ENCODE data around the gene GSK3B.

GSK3B gene

GRCh38 chr3:120114376-120114775, 20.1 kb upstream of the GSK3B start:
- DNase-seq (ENCODE audit: low read depth in 2 of 2): no peak
- no peak for TF ChIP-seq CTCF (IDR thresholded peaks at IDR 0.05; ENCODE audit: low read depth, low read length)
- H3K4me3 ChIP-seq (replicated peaks in 1 of 2; ENCODE audit: low read depth in 2 of 2, low read length in 2 of 2): no peak overlapping the region

GRCh38 chr3:120113128-120114116, 19.2 kb upstream of the GSK3B start:
- H3K4me3 ChIP-seq (replicated peaks in 1 of 2; ENCODE audit: low read depth in 2 of 2, low read length in 2 of 2): no peak overlapping the region
- peak; percentile 41 to 73 for DNase-seq (ENCODE audit: low read depth in 2 of 2)
- no peak for TF ChIP-seq CTCF (IDR thresholded peaks at IDR 0.05; ENCODE audit: low read depth, low read length)

GRCh38 chr3:120111898-120112297, 17.7 kb upstream of the GSK3B start:
- DNase-seq (ENCODE audit: low read depth in 2 of 2): no peak
- no peak for TF ChIP-seq CTCF (IDR thresholded peaks at IDR 0.05; ENCODE audit: low read depth, low read length)

GRCh38 chr3:120103276-120103675, 9.0 kb upstream of the GSK3B start:
- TF ChIP-seq CTCF (IDR thresholded peaks at IDR 0.05; ENCODE audit: low read depth, low read length): no peak
- no peak overlapping the region for H3K4me3 ChIP-seq (replicated peaks in 1 of 2; ENCODE audit: low read depth in 2 of 2, low read length in 2 of 2)

More at GRCh38 chr3:120111898-120112297, 17.7 kb upstream of the GSK3B start:
- H3K4me3 ChIP-seq (replicated peaks in 1 of 2; ENCODE audit: low read depth in 2 of 2, low read length in 2 of 2): no peak overlapping the region

GRCh38 chr3:120102674-120103073, 8.4 kb upstream of the GSK3B start:
- no peak for TF ChIP-seq CTCF (IDR thresholded peaks at IDR 0.05; ENCODE audit: low read depth, low read length)
- no peak overlapping the region for H3K4me3 ChIP-seq (replicated peaks in 1 of 2; ENCODE audit: low read depth in 2 of 2, low read length in 2 of 2)
- DNase-seq (ENCODE audit: low read depth in 2 of 2): no peak

More at GRCh38 chr3:120103276-120103675, 9.0 kb upstream of the GSK3B start:
- DNase-seq (ENCODE audit: low read depth in 2 of 2): no peak

GRCh38 chr3:120102232-120102631, 8.0 kb upstream of the GSK3B start:
- H3K4me3 ChIP-seq (replicated peaks in 1 of 2; ENCODE audit: low read depth in 2 of 2, low read length in 2 of 2): no peak overlapping the region
- no peak for DNase-seq (ENCODE audit: low read depth in 2 of 2)
- TF ChIP-seq CTCF (IDR thresholded peaks at IDR 0.05; ENCODE audit: low read depth, low read length): no peak

All from cardiac fibroblast (primary cell).